CD4-positive, alpha-beta T cell treated with Interleukin-10 for 1 hour (primary cell): ENCODE results near the gene SMIM26.

Source experiments
- DNase-seq: peaks from one replicate; pipeline ENCODE4 v3.0.0-alpha.2; 2020

The SMIM26 gene

GRCh38 chr20:18585134-18585533 lies 17.9 kb downstream of the SMIM26 start:
- DNase-seq = no peak

DNA sequence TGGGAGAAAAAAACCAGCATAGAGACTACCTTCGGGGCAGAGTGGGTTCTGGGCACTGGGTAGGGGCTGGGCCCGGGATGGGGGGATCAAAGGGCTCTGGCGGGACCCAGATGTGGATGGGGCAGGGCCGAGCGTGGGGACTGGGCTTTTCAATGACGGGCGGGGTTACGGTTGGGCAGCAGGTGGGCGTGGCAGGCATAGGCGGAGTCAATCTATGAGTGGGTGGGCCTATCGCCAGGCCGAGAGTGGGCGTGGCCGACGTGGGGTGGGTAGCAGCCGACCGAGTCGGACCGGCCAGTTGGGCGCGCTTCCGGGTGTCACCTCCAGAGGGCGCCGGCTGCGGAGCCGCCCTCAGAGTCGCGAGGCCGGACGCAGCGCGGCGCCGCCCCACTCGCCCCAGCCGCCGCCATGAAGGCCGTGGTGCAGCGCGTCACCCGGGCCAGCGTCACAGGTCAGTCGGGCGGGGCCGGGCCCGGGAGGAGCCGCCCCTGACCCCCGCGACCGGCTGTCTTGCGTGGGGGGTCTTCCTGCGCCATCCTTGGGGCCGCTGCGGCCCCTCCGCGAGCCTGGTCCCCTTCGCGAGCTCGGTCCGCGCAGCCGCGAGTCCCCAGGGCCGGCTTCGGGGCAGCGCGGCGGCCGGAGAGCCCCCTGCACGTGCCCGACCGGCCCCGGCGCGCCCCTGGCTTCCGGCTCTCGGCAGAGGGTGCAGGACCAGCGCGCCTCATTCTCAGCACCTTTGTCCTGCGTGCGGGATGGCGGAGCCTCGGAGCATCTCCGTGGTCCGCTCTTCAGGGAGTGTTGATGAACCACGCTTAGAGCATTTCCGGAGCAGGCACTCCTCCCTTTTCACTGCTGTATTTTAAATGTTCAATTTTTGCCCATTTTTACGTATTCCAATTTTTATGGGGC lies 20.7 kb downstream of the SMIM26 start, which contains the start of gene DTD1:
TSS of gene DTD1 (plus strand) at position 390 of the 909 bp plus-strand sequence. CDS start at position 409, 19 bp downstream.
- DNase-seq = peak; percentile 89

DNA sequence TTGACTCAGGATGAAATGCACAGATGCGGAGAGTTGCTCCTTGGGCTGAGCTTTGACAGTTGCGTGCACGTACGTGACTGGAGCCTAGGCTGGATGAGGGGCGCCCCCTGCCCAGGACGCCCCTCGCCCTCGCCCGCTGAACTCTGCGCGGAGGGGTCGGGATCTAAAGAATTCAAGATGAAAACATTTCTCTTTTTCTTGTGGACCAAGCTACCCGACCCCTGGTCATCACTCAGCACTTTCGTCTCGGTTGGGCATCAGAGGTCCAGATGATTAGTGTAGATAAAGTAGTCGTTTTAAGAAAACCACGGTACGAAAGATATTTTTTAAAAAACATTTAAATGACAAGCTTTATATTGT lies 21.3 kb downstream of the SMIM26 start:
- DNase-seq = no peak

DNA sequence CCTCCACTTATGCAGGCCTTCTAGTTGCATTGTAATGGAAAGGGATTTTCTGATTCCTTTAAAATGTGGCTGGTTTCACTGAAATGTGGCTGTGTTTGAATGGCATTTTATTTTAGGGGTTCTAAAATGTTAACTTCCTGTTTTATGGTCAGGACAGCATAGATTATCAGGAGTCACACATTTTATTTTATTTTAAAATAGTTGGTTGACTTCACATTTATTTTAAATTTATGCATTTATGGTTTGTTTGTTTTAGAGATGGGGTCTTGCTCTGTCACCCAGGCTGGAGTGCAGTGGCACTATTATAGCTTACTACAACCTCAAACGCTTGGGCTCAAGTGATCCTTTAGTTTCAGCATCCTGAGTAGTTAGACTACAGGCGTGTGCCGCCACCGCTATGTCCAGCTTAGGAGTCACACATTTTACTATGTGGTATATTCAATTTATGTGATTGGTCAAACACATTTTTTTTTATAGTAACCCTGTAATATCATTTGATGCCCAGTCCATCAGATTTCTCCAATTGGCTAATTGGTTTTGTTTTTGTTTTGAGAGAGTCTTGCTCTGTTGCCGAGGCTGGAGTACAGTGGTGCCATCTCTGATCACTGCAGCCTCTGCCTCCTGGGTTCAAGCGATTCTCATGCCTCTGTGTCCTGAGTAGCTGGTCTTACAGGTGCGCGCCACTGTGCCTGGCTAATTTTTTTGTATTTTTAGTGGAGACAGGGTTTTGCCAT lies 22.9 kb downstream of the SMIM26 start:
- peak; percentile 8 for DNase-seq

DNA sequence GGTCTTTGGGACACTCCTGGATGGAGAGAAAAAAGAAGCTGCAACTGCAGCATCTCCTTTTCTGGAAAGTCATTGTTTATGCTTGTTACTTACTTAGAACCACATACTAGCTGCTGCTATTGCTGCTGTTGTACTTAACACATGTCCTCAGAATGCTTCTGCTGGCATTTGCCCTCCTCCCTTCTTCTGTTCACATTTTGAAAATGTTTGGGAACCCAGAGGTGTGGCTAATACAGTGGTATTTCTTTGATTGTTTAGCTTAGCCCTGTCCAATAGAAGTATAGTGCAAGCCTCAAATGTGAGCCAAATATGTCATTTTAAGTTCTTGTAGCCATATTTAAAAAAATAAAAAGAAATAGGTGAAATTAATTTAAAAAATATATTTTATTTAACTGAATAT lies 29.0 kb downstream of the SMIM26 start:
- no peak for DNase-seq

- no peak for DNase-seq
Measured at GRCh38 chr20:18609741-18610140, 42.5 kb downstream of the SMIM26 start.

DNA sequence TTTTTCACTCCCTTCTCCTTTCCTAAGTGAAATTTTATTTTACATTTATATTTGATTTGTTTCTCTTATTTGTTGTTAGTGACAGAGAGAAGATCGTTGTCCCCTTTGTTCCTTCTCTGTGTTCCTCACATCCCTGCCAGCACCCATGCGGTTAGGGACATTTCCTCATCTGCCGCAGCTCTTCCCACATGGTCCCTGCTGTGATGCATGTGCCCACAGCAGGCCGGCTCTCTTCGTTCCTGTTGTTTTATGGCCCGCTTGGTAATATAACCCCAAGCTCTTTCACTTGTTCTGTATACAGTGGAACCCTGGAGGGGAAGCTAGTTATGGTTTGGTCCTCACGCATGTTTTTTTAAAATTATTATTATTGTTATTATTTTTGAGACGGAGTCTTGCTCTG lies 44.3 kb downstream of the SMIM26 start:
- DNase-seq = no peak

DNA sequence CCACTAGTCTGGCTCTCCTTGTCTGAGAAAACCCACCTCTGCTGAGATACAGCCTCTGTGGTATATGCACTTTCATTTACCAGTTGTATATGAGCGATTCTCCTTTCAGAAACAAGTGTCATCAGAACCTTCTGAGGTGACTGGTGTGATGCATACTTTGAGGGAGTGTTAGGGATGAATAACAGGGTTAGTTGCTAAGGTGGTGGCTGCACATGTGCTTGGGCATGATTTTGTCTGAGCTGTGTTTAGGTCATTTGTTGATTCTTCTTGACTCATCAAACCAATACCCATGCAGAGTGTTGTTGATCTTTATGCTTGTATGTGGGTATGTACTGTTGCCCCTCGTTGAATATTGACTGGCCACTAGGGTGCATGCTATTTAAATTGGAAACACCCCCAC lies 46.3 kb downstream of the SMIM26 start:
- DNase-seq = no peak

DNA sequence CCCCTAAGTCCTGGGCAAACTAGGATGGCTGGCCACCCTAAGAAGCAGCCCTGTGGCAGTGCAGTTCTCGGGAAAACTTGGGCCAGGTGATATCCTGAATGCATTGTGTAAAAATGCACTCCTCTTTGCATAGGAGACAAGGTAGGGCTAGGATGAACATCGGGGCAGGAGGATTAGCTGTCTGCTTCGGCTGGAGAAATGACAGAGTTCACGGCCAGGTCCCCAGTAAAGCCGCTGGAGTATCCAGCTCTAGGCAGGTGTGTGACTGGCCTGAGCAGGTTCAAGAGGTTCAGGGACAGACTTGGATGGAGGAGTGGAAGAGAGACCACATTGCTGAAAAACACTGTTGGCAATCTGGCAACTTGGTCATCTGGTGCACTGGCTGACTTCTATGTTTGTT lies 47.0 kb downstream of the SMIM26 start:
- no peak for DNase-seq

- no peak for DNase-seq
Measured at GRCh38 chr20:18615020-18615650, 47.9 kb downstream of the SMIM26 start.
